H1 (cell line): Measurements from ENCODE around the gene FADS3. TPM values are rescaled to one million over a fixed set of nuclear protein-coding genes. Genes with fewer than 3 reads are reported as not detected.
A peak's percentile ranks its signal among the peaks of the same experiment; 100 is the strongest.

ENCODE experiments used
- CTCF ChIA-PET: fragments of 300-600 bp; sonication (Branson Sonifier 250); formaldehyde crosslinking; loops from one replicate; lab custom pipeline; 2021; ENCODE audit not compliant: partially characterized antibody; lab: Charles Lee
- POLR2A ChIA-PET: fragments of 300-600 bp; sonication (Branson Sonifier 250); formaldehyde crosslinking; loops from one replicate; lab custom pipeline; 2021; ENCODE audit warnings: inconsistent platforms; ENCODE audit not compliant: partially characterized antibody; lab: Charles Lee
- DNase-seq, 2 experiments: peaks; one replicate each; pipeline versions ENCODE4 v3.0.0 to v3.0.0-alpha.2; 2010 to 2022; ENCODE audit warnings: low spot score in 2 of 2, low read depth in 1 of 2, mixed read lengths in 1 of 2
- FAIRE-seq: peaks from 2 replicates; lab custom pipeline; 2011; peaks lifted over from hg19 to GRCh38; lab: Jason Lieb, UNC
- H2AFZ ChIP-seq: 2 replicates; pipeline ENCODE4 v1.8.1; 2012; ENCODE audit warnings: low read length, inconsistent platforms
- H2AK5ac ChIP-seq: 2 replicates; pipeline ENCODE4 v1.6.1; 2013; ENCODE audit warnings: low read depth, low read length
- H2BK120ac ChIP-seq: replicated peaks from 2 replicates; pipeline ENCODE3; 2013; ENCODE audit warnings: low read depth, low read length, inconsistent platforms
- H2BK12ac ChIP-seq: 2 replicates; pipeline ENCODE4 v1.6.1; 2013; ENCODE audit warnings: low read depth, low read length
- H2BK15ac ChIP-seq: 2 replicates; pipeline ENCODE4 v1.6.1; 2013; ENCODE audit warnings: low read length
- H2BK20ac ChIP-seq: 2 replicates; pipeline ENCODE4 v1.6.1; 2013; ENCODE audit warnings: low read length
- H2BK5ac ChIP-seq: 2 replicates; pipeline ENCODE4 v1.6.1; 2013; ENCODE audit warnings: low read depth, low read length
- H3K14ac ChIP-seq: 2 replicates; pipeline ENCODE4 v1.6.1; 2013; ENCODE audit warnings: inconsistent platforms; ENCODE audit not compliant: insufficient read length
- H3K18ac ChIP-seq: 2 replicates; pipeline ENCODE4 v1.6.1; 2013; ENCODE audit warnings: low read length; ENCODE audit errors: extremely low read depth
- H3K23ac ChIP-seq: 2 replicates; pipeline ENCODE4 v1.6.1; 2013; ENCODE audit warnings: inconsistent platforms; ENCODE audit not compliant: insufficient read length
- H3K23me2 ChIP-seq: 2 replicates; pipeline ENCODE4 v1.6.1; 2013; ENCODE audit warnings: low read depth, low read length
- H3K27ac ChIP-seq: 2 replicates; pipeline ENCODE4 v1.6.1; 2011; ENCODE audit warnings: low read depth, low read length, inconsistent platforms
- H3K27me3 ChIP-seq, 4 experiments: replicated peaks in 1 of 4; 1 replicate in 1 of 4; 2 replicates in 3 of 4; pipeline versions ENCODE4 v1.6.1 to v1.8.1; 2011 to 2013; ENCODE audit warnings: low read length in 3 of 4, mild to moderate bottlenecking in 3 of 4, inconsistent platforms in 2 of 4, mixed read lengths in 2 of 4, moderate library complexity in 1 of 4; ENCODE audit not compliant: control insufficient read depth in 3 of 4, insufficient read depth in 3 of 4; ENCODE audit errors: extremely low read depth in 1 of 4
- H3K36me3 ChIP-seq, 4 experiments: 2 replicates each; pipeline versions ENCODE4 v1.6.1 to v1.8.1; 2011 to 2013; ENCODE audit warnings: mild to moderate bottlenecking in 4 of 4, low read length in 3 of 4, moderate library complexity in 2 of 4, control low read depth in 1 of 4, inconsistent platforms in 1 of 4; ENCODE audit not compliant: insufficient read depth in 4 of 4, control insufficient read depth in 2 of 4
- H3K4ac ChIP-seq: replicated peaks from 2 replicates; pipeline ENCODE3; 2013; ENCODE audit warnings: low read length, low read depth, mixed read lengths, inconsistent platforms; ENCODE audit not compliant: insufficient read length
- H3K4me1 ChIP-seq, 4 experiments: replicated peaks in 1 of 4; 1 replicate in 1 of 4; 2 replicates in 3 of 4; pipeline versions ENCODE4 v1.6.1 to v1.8.1; 2011 to 2013; ENCODE audit warnings: low read length in 3 of 4, inconsistent platforms in 2 of 4, mixed read lengths in 1 of 4; ENCODE audit not compliant: insufficient read depth in 4 of 4, control insufficient read depth in 3 of 4
- H3K4me2 ChIP-seq, 2 experiments: 2 replicates each; pipeline versions ENCODE4 v1.6.1 to v1.8.1; 2011 to 2013; ENCODE audit warnings: low read depth in 2 of 2, low read length in 2 of 2, control low read depth in 1 of 2, inconsistent platforms in 1 of 2, mild to moderate bottlenecking in 1 of 2; ENCODE audit not compliant: insufficient read depth in 1 of 2
- H3K4me3 ChIP-seq, 4 experiments: fragments of 200-600, 300-600 bp in 1 of 4; sonication (generic), shearing (Covaris generic), sonication (Bioruptor Twin) in 1 of 4; 2 replicates each; pipeline versions ENCODE4 v1.5.1 to v1.8.1; 2011 to 2016; ENCODE audit warnings: low read length in 4 of 4, low read depth in 3 of 4, control low read depth in 2 of 4, inconsistent platforms in 2 of 4, mild to moderate bottlenecking in 2 of 4, mixed read lengths in 1 of 4, moderate library complexity in 1 of 4; ENCODE audit not compliant: insufficient read depth in 2 of 4; ENCODE audit errors: extremely low read depth in 1 of 4
- H3K56ac ChIP-seq: replicated peaks from 2 replicates; pipeline ENCODE3; 2013; ENCODE audit warnings: low read depth, mild to moderate bottlenecking, mixed read lengths, low read length, inconsistent platforms; ENCODE audit not compliant: insufficient read length
- H3K79me1 ChIP-seq: 2 replicates; pipeline ENCODE4 v1.6.1; 2013; ENCODE audit warnings: low read depth, low read length, control low read depth
- H3K79me2 ChIP-seq, 2 experiments: 2 replicates each; pipeline versions ENCODE4 v1.6.1 to v1.8.1; 2012 to 2013; ENCODE audit warnings: low read length in 2 of 2, mild to moderate bottlenecking in 2 of 2, inconsistent platforms in 1 of 2; ENCODE audit not compliant: insufficient read depth in 2 of 2, control insufficient read depth in 1 of 2
- H3K9ac ChIP-seq, 4 experiments: replicated peaks in 1 of 4; 1 replicate in 1 of 4; 2 replicates in 3 of 4; pipeline versions ENCODE4 v1.6.1 to v1.8.1; 2011 to 2013; ENCODE audit warnings: low read depth in 3 of 4, low read length in 3 of 4, control low read depth in 2 of 4, mild to moderate bottlenecking in 2 of 4, moderate library complexity in 2 of 4, inconsistent platforms in 1 of 4; ENCODE audit errors: extremely low read depth in 1 of 4
- H3K9me3 ChIP-seq, 2 experiments: 2 replicates each; pipeline versions ENCODE4 v1.6.1 to v1.8.1; 2012 to 2013; ENCODE audit warnings: mild to moderate bottlenecking in 2 of 2, moderate library complexity in 2 of 2, control low read depth in 1 of 2, inconsistent platforms in 1 of 2, low read depth in 1 of 2, low read length in 1 of 2, mixed read lengths in 1 of 2; ENCODE audit not compliant: insufficient read depth in 2 of 2
- H4K20me1 ChIP-seq, 2 experiments: replicated peaks in 1 of 2; 2 replicates each; pipeline versions ENCODE3 to v1.8.1; 2011 to 2013; ENCODE audit warnings: inconsistent platforms in 2 of 2, low read length in 2 of 2, mild to moderate bottlenecking in 1 of 2; ENCODE audit not compliant: insufficient read depth in 2 of 2, control insufficient read depth in 1 of 2
- H4K5ac ChIP-seq: 2 replicates; pipeline ENCODE4 v1.6.1; 2013; ENCODE audit warnings: low read length, low read depth, mixed read lengths, inconsistent platforms; ENCODE audit not compliant: insufficient read length
- H4K8ac ChIP-seq: 2 replicates; pipeline ENCODE4 v1.8.0; 2013; ENCODE audit warnings: mild to moderate bottlenecking, moderate library complexity, low read length, inconsistent platforms; ENCODE audit not compliant: insufficient read depth; ENCODE audit errors: extremely low read depth
- H4K91ac ChIP-seq: replicated peaks from 2 replicates; pipeline ENCODE3; 2013; ENCODE audit warnings: low read length, mixed read lengths, inconsistent platforms; ENCODE audit not compliant: insufficient read length
- RFX5 ChIP-seq: IDR thresholded peaks from 2 replicates; pipeline ENCODE4 v1.6.1; 2011; ENCODE audit warnings: low read depth, low read length, improper control_type of control experiment, borderline replicate concordance
- WGBS, 2 experiments: shearing (Covaris generic) in 1 of 2; methylation state at CpG; one replicate each; pipeline versions ENCODE4 v1.1.6 to v1.1.7; 2013 to 2015; ENCODE audit warnings: low lambda C conversion rate in 2 of 2, mixed read lengths in 2 of 2, inconsistent platforms in 1 of 2, low coverage in 1 of 2, missing lambda C conversion rate in 1 of 2; ENCODE audit not compliant: insufficient replicate concordance in 2 of 2, insufficient coverage in 1 of 2, insufficient read length in 1 of 2; ENCODE audit errors: extremely low coverage in 1 of 2, missing lambda C conversion rate in 1 of 2; 5-methylcytosine and 5-hydroxymethylcytosine counted together
- polyA plus RNA-seq, 7 experiments: library from polyadenylated mRNA; depleted of rRNA in 3 of 7; stranded (reverse) in 5 of 7; unstranded in 2 of 7; fragments of >200 nt in 5 of 7; fragments of 200-250 nt in 2 of 7; gene quantifications; 1 replicate in 5 of 7; 2 replicates in 1 of 7; 4 replicates in 1 of 7; pipeline versions ENCODE4 v1.2.1 to v1.2.3, GENCODE V29; 2011 to 2013; ENCODE audit warnings: missing spikeins in 2 of 7, mixed read lengths in 2 of 7
- total RNA-seq: library from RNA; stranded (reverse); fragmentation: NEBNext Ultra II Directional; extraction: Animal tissue kit (Norgen Biotek cat#: 25700); gene quantifications from 2 replicates; pipeline ENCODE4 v1.2.1, GENCODE V29; 2021

The FADS3 gene
- total and polyA plus RNA-seq, 2 of the 8 experiments (the other 6 are each of a cell fraction or from before 2014, with no cell fraction given): 43.8 to 76.3 TPM

GRCh38 chr11:61883327-61883726 lies 8.0 kb downstream of the FADS3 start:
- H2BK20ac ChIP-seq: no peak overlapping the region
- H3K79me1 ChIP-seq: no peaks in the 10 kb centered on the region; the same call in 1 of the 2 replicates
- no peaks in the 10 kb centered on the region for H3K27me3 ChIP-seq
- H2BK15ac ChIP-seq: peak overlapping the region; percentile 98; the same call in 1 of the 2 replicates
- no peak for DNase-seq
- H3K56ac ChIP-seq: no peak overlapping the region
- peaks cover 0 to 9% of the 10 kb centered on the region in 2 experiments for H4K20me1 ChIP-seq
- no peaks in the 10 kb centered on the region for H3K23me2 ChIP-seq
- peaks cover 0 to 2% of the 10 kb centered on the region in 2 experiments; a peak in 1 of 4 replicates for H3K79me2 ChIP-seq
- H2BK12ac ChIP-seq: peak overlapping the region; percentile 21; the same call in 1 of the 2 replicates
- no peak overlapping the region for H3K14ac ChIP-seq
- no peak for FAIRE-seq
- H2BK5ac ChIP-seq: peak overlapping the region; percentile 28; the same call in 1 of the 2 replicates
- no peak overlapping the region for H2BK120ac ChIP-seq
- H3K4me3 ChIP-seq: no peak overlapping the region
- WGBS, 2 experiments: 94% methylated on average over 10 of the region's 10 CpGs; no CpG with 5 or more reads in 1 of the 2 experiments
- peak overlapping the region; percentile 94 for H4K91ac ChIP-seq
- no peak overlapping the region for H3K4me2 ChIP-seq
- H3K4me1 ChIP-seq: peaks cover 0 to 17% (median 8%) of the 10 kb centered on the region in 4 experiments
- no peak overlapping the region for H4K5ac ChIP-seq
- peak overlapping the region; percentile 47; the same call in 1 of the 2 replicates for H2AK5ac ChIP-seq
- no peak overlapping the region; the same call in 1 of the 2 replicates for H3K18ac ChIP-seq
- H3K27ac ChIP-seq: no peak overlapping the region
- CTCF ChIA-PET: interaction anchor here (0.7 to 23.2 kb wide), 10 partner anchors 8 to 341 kb away, joined by 3 to 658 read pairs (median 8); partner anchors contain the start of gene BEST1
- TF ChIP-seq RFX5: no peak
- TF ChIP-seq, all 59 proteins: peak for 0
- Histone ChIP-seq H3K23ac (no peak overlapping the region), H2AFZ (no peak overlapping the region), H4K8ac (no peak overlapping the region), H3K36me3 (peaks cover 0 to 4% (median 0%) of the 10 kb centered on the region in 4 experiments; a peak in 1 of 8 replicates), H3K4ac (no peak overlapping the region), H3K9ac (no peak overlapping the region; a peak in 1 of 7 replicates), H3K9me3 (no peaks in the 10 kb centered on the region)
- POLR2A ChIA-PET: interaction anchor here (0.8 to 1.7 kb wide), 2 partner anchors 68 to 97 kb away, joined by 3 to 7 read pairs; no protein-coding TSS in a partner anchor
